RPMI8226 (cell line): ENCODE measurements around the gene COL4A3.
"Not testable (repeated sequence)": the region's sequence is repeated elsewhere in the genome, so short reads cannot be mapped to it uniquely, and the experiment has no call there.

Experiments used
- DNase-seq: peaks from one replicate; pipeline ENCODE4 v3.0.0-alpha.2; 2015

The COL4A3 gene

DNA sequence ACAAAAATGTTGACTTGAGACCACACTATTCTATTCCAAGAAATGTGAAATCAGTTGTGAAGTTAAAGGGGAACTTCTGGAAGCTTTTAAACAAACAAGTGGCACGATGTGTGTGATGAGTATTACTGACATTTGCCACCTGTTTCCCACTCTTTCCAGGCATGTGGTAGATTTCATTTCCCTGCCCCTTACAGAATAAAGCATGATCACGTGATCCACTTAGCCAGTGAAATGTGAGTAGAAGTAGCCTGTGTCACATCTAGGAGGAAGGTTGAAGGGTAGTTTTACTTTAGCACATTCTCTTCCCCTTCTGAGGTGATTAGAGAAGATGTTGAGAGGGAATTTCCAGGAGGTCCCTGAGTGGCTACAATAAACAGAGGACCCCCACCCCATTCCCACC lies 4.3 kb upstream of the COL4A3 start:
- DNase-seq: no peak

DNA sequence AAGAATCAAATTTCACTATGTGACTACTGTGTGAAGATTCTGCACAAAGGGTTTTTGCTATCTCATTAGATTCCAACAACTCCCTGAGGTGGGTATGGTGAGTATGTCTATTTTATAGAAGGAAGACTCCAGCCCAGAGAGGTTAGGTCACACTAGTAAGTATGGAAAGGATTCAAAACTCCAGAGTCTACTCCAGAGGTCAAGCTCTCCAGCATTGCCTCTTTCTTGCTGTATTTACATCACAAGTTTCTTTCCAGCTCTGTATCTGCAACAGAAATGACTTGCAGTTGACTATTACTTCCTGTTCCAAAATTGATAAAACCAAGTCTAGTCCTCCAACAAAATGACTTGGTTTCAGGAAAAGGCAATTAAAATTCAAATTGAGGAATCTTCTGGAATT lies 2.5 kb upstream of the COL4A3 start:
- DNase-seq: no peak

DNA sequence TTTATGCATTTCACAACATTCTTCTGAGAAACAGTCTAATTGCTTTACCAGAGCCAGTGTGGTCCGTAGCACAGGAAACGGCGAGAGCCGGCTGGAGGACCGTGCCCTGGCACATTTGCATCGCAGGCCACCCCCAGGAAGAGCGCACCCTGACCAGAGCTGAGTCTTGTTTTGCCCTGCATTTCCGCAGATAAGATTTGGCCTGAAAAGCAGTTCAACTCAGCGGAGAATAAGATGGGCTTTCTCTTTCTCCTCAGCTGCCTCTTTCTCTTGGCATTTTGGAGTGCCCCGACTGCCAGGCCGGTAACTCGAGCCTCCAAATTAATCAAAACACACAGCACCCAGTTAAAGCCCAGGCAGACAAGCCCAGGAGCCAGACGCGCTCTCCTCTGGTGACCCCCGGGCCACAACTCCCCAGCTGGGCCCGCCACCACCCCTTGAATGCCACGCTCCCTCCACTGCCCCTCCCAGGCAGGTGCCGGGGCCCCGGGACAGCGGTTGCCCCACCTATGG lies 883 bp upstream of the COL4A3 start:
- DNase-seq: peak; percentile 62

DNA sequence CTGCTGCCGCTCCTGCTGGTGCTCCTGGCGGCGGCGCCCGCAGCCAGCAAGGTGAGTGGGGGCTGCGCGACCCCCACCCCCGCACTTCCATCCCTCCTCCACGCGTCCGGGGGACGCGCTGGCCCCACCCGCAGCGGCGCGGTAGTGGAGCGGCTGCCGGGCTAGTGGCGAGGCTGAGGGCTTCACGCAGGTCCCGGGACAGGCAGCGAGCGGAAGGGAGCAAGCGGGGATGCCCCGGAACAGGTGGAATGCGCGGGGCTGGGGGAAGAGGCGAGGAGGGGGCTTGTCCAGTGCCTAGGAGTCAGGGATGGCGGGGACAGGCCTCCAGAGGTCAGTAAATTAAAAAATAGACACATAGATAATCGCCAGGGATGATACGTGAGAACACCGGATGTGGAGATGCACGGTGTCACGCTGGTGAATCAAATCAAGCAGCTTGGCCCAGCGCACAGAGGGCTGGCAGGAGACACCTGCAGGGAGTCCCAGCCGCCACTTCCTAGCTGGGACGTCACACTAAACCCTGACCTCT lies 403 bp downstream of the COL4A3 start:
- DNase-seq: peak; percentile 79

DNA sequence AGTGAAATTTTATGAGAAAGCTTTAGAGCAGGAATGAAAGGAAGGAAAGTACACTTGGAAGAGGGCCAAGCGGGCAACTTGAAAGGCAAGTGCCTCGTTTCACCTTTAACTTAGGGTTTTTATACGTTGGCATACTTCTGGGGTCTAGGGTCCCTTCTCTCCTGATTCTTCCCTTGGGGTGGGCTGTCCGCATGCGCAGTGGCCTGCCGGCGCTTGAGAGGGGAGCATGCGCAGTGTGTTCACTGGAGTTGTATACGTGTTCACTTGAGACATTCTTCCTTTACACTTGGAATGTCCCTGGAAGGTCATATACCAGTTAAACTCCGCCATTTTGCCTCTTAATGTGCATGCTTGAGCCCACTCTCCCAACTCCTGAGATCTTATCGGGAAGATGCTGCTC lies 7.4 kb downstream of the COL4A3 start:
- DNase-seq: not testable (repeated sequence)

DNA sequence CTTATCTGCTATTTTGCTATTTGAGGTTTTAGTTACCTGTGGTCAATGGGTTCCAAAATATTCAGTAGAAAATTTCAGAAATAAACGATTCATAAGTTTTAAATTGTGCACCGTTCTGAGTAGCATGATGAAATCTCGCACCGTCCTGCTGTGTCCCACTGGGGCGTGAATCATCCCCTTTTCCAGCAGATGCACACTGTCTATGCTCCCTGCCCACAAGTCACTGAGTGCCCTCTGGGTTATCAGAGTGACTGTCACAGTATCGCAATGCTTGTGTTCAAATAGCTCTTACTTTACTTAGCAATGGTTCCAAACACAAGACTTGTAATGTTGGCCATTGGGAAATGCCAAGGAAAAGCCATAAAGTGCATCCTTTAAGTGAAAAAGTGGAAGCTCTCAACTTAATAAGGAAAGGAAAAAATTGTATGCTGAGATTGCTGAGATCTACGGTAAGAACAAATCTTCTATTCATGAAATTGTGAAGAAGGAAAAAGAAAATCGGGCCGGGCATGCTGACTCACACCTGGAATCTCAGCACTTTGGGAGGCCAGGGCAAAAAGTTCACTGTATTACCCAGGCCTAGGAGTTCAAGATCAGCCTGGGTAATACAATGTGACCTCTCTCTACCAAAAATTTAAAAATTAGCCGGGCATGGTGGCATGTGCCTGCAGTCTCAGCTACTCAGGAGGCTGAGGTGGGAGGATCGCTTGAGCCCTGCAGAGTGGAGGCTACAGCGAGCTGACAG lies 13.3 kb downstream of the COL4A3 start:
- DNase-seq: no peak

DNA sequence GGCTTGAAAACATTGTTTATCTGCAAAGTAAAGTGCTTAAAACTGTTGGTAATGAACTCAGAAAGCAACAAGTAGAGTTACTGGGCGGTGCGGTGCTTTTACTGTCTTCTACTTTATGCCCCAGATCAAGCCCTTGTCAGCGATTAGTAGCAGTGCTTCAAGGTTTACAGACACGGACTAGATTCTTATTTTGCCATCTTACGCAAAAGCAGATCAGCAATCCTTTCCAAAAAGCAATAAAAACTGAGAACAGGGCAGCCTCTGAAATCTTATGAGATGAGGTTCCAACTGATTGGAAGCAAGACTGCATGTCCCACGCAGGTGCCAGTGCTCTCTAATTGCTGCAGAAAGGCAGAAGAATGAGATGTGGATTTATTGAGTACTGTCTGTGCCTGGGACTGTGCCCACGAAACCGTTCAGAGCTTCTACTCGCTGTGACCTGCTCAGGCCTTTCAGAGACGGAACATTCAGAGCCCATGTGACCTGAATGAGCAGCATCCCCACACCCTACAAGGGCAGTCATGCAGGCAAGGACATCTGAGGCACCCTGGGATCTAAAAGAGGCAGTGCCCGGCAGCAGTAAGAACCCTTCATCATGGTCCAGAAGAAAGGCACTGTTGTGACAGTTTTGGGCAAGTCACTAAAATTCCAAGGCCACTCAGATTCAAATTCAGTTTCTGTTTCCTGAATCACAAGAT lies 15.7 kb downstream of the COL4A3 start:
- no peak for DNase-seq

DNA sequence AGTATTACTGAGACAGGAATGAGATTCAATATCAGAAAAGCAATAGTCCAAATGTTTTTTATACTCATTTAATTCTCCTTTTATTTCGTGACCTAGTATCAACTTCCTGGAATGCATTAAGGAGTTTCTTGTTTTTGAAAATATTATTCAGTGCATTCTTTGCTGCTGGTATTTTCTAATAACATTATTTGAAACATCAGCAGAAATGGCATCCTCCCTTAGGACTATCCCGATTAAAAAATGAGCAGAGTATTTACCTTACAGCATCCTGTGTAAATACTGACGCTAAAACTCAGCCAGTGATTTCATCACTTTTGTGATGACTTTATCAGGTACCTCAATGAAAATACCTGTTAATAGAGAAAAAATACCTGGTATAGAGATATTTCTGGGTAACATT lies 16.3 kb downstream of the COL4A3 start:
- no peak for DNase-seq

DNA sequence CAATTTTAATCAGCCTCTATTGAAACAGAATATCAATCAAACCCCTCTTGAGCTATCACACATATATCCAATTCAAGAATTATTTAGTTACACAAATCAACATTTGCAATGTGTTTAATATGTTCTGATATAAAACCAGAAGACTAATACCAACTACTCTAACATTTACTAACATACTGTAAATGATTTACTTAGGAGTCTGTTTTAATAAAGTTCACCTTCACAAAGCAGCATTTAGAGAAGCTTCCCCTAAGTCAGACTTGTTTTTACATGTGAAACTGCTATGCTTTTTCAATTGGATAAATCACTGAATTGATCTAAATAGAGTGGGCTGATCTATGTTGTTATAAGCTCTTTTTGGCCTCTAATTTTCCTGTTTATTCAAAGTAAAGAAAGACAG lies 18.3 kb downstream of the COL4A3 start:
- DNase-seq: no peak

DNA sequence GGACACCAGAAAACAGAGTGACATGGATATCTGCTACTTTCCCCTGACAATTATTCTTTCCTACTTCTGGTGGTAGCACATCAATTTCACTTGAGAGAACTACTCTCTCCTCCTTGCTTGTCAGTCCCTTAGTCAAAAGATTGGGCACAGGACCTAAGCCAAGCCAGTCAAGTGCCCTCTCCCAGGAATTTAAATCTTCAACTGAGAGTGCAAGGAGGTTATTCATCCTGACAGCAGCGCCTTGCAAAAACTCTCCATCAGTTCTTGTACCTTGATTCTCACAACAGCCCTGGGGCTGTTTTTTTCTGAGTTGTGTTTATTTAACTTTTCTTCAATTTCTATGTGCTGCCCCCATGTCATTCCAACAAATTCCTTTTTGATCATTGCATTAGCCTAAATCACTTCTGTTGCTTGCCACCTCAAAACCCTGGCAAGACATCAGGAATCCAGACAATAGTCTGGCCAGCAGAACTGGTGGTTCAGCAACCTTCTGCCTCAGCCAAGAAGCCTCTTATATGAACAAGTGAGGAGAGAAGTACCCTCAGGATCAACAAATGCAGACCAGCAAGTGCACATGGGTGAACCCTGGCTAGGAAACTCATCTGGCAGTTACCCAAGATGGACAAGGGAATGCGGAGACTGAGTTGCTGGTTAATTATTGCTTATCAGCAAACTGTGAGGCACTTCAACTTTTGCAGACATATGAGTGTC lies 19.4 kb downstream of the COL4A3 start:
- no peak for DNase-seq

DNA sequence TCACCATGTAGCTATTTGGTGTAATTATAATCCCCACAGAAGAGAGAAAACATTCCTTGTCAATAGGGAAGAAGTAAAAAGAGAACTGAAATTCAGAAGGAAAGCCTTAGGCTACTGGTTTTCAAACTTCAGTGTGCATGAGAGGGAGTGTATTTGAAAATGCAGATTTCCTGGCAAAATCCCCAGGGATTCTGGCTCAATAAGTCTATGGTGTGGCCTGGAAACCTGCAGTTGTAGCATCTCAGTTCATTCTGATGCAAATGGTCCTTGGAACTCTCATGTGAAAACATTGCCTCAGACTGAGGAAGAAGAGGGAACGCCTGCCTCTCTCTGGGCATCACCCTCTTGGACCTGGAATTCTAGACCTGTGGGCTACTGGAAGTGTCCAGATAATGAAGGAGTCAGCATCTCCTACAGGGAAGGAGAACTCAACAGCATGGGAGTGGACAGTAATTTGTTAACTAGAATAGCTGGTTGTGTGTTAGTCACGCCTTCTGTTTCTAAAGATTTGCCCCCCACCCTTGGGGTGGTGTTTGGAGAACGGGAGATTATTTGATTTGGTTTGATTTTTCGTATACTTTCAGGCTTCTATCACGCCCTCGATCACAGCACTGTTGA lies 21.3 kb downstream of the COL4A3 start:
- DNase-seq: no peak

DNA sequence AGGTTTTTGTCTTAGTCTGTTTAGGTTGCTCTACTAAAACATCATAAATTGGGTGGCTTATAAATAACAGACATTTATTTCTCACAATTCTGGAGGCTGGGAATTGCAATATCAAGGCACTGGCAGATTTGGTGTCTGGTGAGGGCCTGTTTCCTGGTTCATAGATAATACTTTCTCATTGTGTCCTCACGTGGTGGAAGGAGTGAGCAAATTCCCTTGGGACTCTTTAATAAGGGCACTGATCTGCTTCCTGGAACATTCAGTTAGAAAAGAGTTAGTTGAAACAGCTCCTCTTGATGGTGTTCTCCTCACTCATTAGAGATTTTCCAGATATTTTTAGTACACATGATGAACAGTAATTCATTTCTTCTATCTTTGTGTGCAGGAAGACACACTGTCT lies 22.3 kb downstream of the COL4A3 start:
- no peak for DNase-seq

DNA sequence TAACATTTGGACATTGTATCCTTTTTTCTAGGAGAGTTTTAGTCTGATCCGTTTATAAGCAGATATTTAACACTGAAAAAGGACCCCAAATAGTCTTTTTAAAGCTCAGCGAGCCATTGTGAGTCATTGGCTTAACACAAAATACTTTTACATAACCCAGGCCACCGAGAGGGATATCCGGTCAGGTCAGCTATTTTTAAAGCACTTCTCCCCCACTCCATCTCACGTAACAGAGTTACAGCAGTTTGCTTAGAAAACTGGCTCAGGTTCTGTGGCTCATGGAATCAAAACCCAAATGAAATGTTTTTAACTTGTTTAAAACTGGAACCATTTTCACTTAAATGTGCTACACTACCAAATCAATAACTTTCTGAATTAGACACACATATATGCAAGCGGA lies 23.9 kb downstream of the COL4A3 start:
- no peak for DNase-seq

DNA sequence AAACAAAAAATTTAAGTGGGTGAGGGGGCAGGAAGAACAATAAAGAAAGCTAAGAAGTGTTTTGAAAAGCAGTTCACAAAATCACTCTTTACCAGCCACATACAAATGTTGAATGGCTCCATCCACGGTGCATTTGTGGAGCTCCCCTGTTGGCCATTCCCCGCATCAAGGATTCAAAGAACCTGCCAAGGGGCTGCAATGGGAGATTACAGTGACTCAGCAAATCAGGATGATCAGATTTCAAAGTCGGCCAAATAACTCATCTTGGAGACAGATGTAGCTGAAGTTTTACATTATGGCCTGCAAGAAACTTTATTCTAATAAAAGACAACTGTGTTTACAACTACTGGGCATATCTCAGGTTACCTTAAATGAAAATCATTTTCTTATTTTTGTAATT lies 26.9 kb downstream of the COL4A3 start:
- DNase-seq: no peak

DNA sequence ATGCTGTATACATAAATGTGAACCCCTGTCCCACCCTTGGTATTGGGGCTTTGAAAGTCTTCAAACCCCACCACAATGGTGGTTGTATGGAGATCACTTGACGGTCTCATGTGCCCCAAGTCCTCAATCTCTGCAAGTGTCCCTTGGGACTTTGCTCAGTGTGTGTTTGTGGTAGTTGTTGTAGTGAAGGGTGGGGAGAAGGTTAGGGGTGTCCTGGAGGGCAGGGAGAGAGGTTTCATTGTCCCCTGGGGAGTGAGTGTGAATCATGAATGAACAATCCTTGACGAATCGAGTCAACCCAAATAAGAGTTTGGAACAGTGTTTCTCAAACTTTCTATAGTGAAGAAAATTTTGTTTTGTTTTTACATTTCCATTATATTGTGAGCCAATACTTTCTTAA lies 28.1 kb downstream of the COL4A3 start:
- DNase-seq: no peak

DNA sequence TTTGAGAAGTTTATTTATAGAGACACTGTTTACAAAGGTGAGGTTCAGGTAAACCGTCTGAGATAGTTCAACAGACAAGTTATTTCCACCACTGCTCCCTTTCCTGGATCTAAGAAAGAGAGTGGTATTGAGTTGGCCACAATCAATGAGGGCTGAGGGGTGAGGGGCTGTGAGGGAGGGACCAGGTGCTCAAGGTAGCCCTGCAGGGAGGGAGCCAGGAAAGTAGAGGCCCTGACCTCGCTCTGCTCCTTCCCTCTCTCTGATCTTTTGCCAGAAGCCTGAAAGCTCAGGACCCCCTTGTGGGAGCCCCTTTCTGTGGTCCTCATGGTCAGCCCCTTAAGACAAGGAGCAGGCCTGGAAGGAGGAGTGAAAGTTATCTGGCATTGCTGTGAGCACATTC lies 29.8 kb downstream of the COL4A3 start:
- DNase-seq: no peak

DNA sequence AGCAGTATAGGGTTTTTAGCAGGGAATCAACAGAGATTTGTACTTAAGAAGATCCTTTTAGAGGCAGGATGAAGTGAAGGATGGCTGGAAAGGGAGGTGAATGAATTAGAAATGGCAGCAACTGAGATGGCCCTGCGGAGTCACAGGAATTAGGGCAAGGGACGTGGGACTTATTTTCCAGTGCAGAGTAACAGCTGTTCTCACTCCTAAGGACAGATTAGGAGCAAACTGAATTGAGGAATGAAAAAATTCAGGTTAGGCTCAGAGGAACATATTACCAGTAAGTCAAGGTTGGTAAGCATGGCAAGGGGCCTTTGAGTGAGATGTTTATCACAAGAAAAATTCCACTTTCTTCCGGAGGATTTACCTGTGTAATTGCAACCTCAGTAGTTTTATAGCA lies 34.4 kb downstream of the COL4A3 start:
- no peak for DNase-seq

DNA sequence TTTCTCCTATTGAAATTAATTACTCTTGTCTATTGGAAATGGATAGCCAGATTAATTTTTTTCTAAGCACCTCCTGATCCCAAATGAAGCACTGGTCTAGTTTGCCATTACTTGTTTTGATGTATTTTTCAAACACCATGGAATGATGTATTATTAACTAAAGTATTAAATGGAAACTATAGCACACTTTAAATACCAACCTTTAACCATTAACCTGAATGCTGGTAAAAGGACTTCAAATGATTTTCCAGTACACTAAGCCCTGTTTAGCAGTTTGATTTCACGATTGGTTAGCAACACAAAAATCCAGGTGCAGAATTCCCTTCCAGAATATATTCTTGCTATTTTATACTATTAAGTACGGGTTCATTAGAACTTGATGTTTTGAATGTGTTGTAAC lies 37.3 kb downstream of the COL4A3 start:
- no peak for DNase-seq

DNA sequence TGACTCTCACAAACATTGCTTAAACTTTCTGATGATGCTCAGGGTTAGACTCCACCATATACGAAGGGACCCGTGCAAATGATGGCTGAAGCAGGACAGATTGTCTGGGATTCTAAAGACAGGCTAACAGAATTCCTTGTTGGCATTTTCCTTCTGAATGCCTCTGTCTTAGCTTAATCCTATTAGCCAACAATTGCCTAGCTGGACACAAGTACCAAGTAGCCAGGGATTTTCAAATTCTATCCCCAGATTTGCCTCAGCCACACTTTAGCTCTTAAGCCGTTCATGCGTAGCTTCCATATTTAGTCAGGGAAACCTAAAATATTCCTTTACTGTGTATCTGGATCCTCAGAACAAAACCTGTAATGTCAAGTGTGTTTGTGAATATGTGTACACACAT lies 40.0 kb downstream of the COL4A3 start:
- DNase-seq: no peak

DNA sequence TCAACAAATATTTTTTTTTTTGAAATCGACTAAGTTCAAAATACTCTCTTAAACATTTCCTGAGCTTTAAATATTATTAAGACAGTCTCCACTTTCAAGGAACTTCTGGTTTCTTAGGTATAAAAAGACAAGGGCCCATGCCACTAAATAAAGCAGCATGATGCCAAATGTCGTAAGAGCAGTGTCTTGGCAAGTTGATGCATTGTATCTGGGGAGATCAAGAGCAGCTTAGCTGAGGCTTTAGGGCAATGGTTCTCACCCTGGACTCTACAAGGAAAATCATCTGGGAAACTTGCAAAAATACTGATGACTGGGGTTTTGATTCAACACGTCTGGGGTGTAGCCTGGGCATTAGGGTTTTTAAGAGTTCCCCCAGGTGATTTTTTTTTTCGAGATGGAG lies 41.3 kb downstream of the COL4A3 start:
- no peak for DNase-seq

DNA sequence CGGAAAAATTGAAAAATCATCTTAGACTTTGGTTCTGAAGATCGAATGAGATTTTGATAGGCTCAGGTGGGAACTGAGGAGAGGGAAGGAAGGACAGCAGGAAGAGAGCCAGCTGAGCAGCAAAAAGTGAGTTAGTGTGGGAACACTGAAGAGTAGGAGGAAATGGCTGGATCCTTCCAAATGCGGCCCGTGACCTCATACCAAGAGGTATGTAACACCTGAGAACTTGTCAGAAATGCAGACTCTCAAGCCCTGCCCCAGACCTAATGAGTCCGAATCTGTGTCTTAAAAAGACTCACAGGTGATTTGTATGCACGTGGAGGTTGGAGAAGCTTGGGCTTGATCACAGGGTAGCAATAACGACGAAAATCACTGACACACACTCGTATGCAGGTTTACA lies 42.0 kb downstream of the COL4A3 start:
- DNase-seq: no peak

DNA sequence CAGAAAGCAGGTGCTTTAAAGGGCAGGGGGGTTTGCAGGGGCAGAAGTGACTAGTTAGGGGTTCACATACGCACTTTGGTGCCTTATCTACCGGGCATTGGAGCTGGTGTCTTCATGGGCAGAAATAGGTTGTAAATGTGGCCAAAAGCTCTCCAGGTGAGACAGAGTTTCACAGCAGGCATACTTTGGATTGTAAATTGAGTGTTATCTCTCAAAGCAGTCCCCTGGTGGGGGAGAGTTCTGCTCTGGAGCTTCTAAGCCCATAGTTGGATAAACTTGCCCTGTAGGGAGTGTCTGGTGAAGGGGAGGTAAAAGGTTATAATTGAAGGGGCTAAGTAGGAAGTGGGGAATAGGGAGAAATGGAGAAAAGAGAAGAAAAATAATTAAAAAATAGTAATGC lies 43.1 kb downstream of the COL4A3 start:
- no peak for DNase-seq

DNA sequence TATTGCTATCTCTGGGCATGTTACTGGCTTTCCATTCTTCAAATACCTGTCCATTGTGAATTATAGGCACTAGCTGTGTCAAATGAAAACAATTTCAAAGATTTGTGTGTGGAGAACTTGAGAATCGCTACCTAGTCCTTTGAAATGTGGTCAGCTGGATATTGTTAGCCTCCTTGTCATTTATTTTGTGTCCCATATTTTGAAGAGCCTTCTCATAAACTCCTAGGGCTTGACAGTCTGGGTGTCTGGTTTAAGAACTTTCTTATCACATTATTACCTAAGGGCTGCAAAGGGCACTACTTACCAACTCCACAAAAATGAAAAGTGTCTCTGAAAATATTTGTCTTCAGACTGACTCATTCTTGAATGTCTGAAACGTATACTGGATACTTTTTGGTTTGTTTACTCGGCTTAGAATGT lies 50.2 kb downstream of the COL4A3 start:
- no peak for DNase-seq
